Measurements from ENCODE around the gene ABHD12B.

The ABHD12B gene

GRCh38 chr14:50826681-50827080 lies 45.2 kb upstream of the ABHD12B start:
- Histone ChIP-seq H3K9me3 (replicated peaks; ENCODE audit: insufficient read depth, low read length) (no peaks in the 10 kb centered on the region), H3K4me1 (ENCODE audit: low read length) (peaks cover 6% of the 10 kb centered on the region; the same call in 1 of the 2 replicates), H3K9ac (ENCODE audit: low read length) (no peak overlapping the region), H3K79me2 (ENCODE audit: low read length) (peaks cover 78% of the 10 kb centered on the region), H3K4me2 (ENCODE audit: low read depth, low read length) (no peak overlapping the region), H3K36me3 (replicated peaks; ENCODE audit: insufficient read depth, low read length) (no peaks in the 10 kb centered on the region), H3F3A (ENCODE audit: insufficient read depth, low read length) (no peaks in the 10 kb centered on the region), H3K4me3 (ENCODE audit: low read length) (no peak overlapping the region), H3K27ac (ENCODE audit: low read length) (no peak overlapping the region), H3K9me2 (replicated peaks; ENCODE audit: insufficient read depth, low read length) (no peaks in the 10 kb centered on the region), H2AFZ (ENCODE audit: low read length) (no peak overlapping the region), H3K27me3 (replicated peaks; ENCODE audit: insufficient read depth, low read length) (no peaks in the 10 kb centered on the region), H4K20me1 (ENCODE audit: insufficient read depth, low read length) (no peaks in the 10 kb centered on the region)
- TF ChIP-seq EZH2phosphoT487 (IDR thresholded peaks at IDR 0.05; ENCODE audit: low read length) (no peak), EZH2 (optimal IDR thresholded peaks at IDR 0.05; ENCODE audit: low read depth, low read length) (no peak), CTCF (IDR thresholded peaks at IDR 0.05; ENCODE audit: low read length) (no peak)
- no peak for DNase-seq

GRCh38 chr14:50828721-50829488 lies 42.9 kb upstream of the ABHD12B start:
- no peak for DNase-seq
- Histone ChIP-seq H3K27ac (ENCODE audit: low read length) (no peak overlapping the region), H3K4me3 (ENCODE audit: low read length) (no peak overlapping the region), H4K20me1 (ENCODE audit: insufficient read depth, low read length) (no peaks in the 10 kb centered on the region), H3K9me2 (replicated peaks; ENCODE audit: insufficient read depth, low read length) (no peaks in the 10 kb centered on the region), H2AFZ (ENCODE audit: low read length) (no peak overlapping the region), H3K9me3 (replicated peaks; ENCODE audit: insufficient read depth, low read length) (no peaks in the 10 kb centered on the region), H3K79me2 (ENCODE audit: low read length) (peaks cover 57% of the 10 kb centered on the region), H3K27me3 (replicated peaks; ENCODE audit: insufficient read depth, low read length) (no peaks in the 10 kb centered on the region), H3K9ac (ENCODE audit: low read length) (no peak overlapping the region), H3K36me3 (replicated peaks; ENCODE audit: insufficient read depth, low read length) (no peaks in the 10 kb centered on the region), H3K4me1 (ENCODE audit: low read length) (peaks cover 6% of the 10 kb centered on the region; the same call in 1 of the 2 replicates), H3F3A (ENCODE audit: insufficient read depth, low read length) (no peaks in the 10 kb centered on the region), H3K4me2 (ENCODE audit: low read depth, low read length) (peak overlapping the region; percentile 63; the same call in 1 of the 2 replicates)
- TF ChIP-seq EZH2phosphoT487 (IDR thresholded peaks at IDR 0.05; ENCODE audit: low read length), result no peak
- no peak for TF ChIP-seq CTCF (IDR thresholded peaks at IDR 0.05; ENCODE audit: low read length)
- TF ChIP-seq EZH2 (optimal IDR thresholded peaks at IDR 0.05; ENCODE audit: low read depth, low read length), result no peak

GRCh38 chr14:50829489-50830043 lies 42.3 kb upstream of the ABHD12B start:
- no peaks in the 10 kb centered on the region for H3K36me3 ChIP-seq (replicated peaks; ENCODE audit: insufficient read depth, low read length)
- peak overlapping the region; percentile 23; the same call in 1 of the 2 replicates for H3K9ac ChIP-seq (ENCODE audit: low read length)
- no peaks in the 10 kb centered on the region for H3K9me3 ChIP-seq (replicated peaks; ENCODE audit: insufficient read depth, low read length)
- H2AFZ ChIP-seq (ENCODE audit: low read length), result no peak overlapping the region
- H3K27me3 ChIP-seq (replicated peaks; ENCODE audit: insufficient read depth, low read length), result no peaks in the 10 kb centered on the region
- H3K4me1 ChIP-seq (ENCODE audit: low read length), result peaks cover 6% of the 10 kb centered on the region; the same call in 1 of the 2 replicates
- DNase-seq, result no peak
- H3K79me2 ChIP-seq (ENCODE audit: low read length), result peaks cover 50% of the 10 kb centered on the region
- TF ChIP-seq EZH2phosphoT487 (IDR thresholded peaks at IDR 0.05; ENCODE audit: low read length), result no peak
- no peak for TF ChIP-seq EZH2 (optimal IDR thresholded peaks at IDR 0.05; ENCODE audit: low read depth, low read length)
- no peak for TF ChIP-seq CTCF (IDR thresholded peaks at IDR 0.05; ENCODE audit: low read length)
- peak overlapping the region; percentile 63 for H3K4me2 ChIP-seq (ENCODE audit: low read depth, low read length)
- H3K4me3 ChIP-seq (ENCODE audit: low read length), result peak overlapping the region; percentile 65
- H3K27ac ChIP-seq (ENCODE audit: low read length), result no peak overlapping the region
- no peaks in the 10 kb centered on the region for H3F3A ChIP-seq (ENCODE audit: insufficient read depth, low read length)
- no peaks in the 10 kb centered on the region for H3K9me2 ChIP-seq (replicated peaks; ENCODE audit: insufficient read depth, low read length)
- no peaks in the 10 kb centered on the region for H4K20me1 ChIP-seq (ENCODE audit: insufficient read depth, low read length)

All from MM.1S (cell line).